Activated B cell treated with CpG ODN at 0.5 μM for 24 hours (primary cell): ENCODE data around the gene KRT15. TPM values are rescaled to one million over a fixed set of nuclear protein-coding genes. Genes with fewer than 3 reads are reported as not detected.

Experiments
- ATAC-seq: fragments of 200-7000 bp; cut with Tn5 transposase; one replicate; pipeline ENCODE4 v1.10.0; 2021; ENCODE audit warnings: low read depth, mild to moderate bottlenecking, moderate library complexity
- CTCF ChIA-PET: fragments of 350-600 bp; sonication (Branson Sonifier 250); formaldehyde crosslinking; loops from one replicate; lab custom pipeline; 2021; ENCODE audit warnings: antibody characterized with exemption; lab: Charles Lee
- POLR2A ChIA-PET: fragments of 350-600 bp; sonication (Branson Sonifier 250); formaldehyde crosslinking; loops from one replicate; lab custom pipeline; 2021; ENCODE audit warnings: antibody characterized with exemption; lab: Charles Lee
- DNase-seq: peaks from one replicate; pipeline ENCODE4 v3.0.0; 2022
- H3K27ac Mint-ChIP-seq: one replicate; pipeline ENCODE4 v1.8.0; 2020; ENCODE audit warnings: mixed read lengths
- H3K27me3 Mint-ChIP-seq: one replicate; pipeline ENCODE4 v1.8.0; 2021; ENCODE audit warnings: mixed read lengths
- H3K36me3 Mint-ChIP-seq: one replicate; pipeline ENCODE4 v1.8.0; 2021; ENCODE audit warnings: low read depth, mixed read lengths
- H3K4me1 Mint-ChIP-seq: one replicate; pipeline ENCODE4 v1.8.0; 2021; ENCODE audit warnings: mixed read lengths
- H3K4me3 Mint-ChIP-seq: one replicate; pipeline ENCODE4 v1.8.0; 2020; ENCODE audit warnings: mild to moderate bottlenecking, mixed read lengths
- H3K9me3 Mint-ChIP-seq: one replicate; pipeline ENCODE4 v1.8.0; 2020; ENCODE audit warnings: mixed read lengths
- CTCF ChIP-seq: fragments of 200-600 bp; IDR thresholded peaks from one replicate; pipeline ENCODE4 v1.8.0; 2022; ENCODE audit warnings: antibody characterized with exemption, mild to moderate bottlenecking
- intact Hi-C: fragments of 100-400 bp; cut with micrococcal nuclease; formaldehyde crosslinking; loops from one replicate; pipeline ENCODE4 v1.15.1; 2024
- total RNA-seq: library from RNA; stranded (reverse); gene quantifications from 2 replicates; pipeline ENCODE4 v1.2.3, GENCODE V29; 2022

KRT15 gene
- total RNA-seq, 1 donor from 2014 or later, result not detected

DNA sequence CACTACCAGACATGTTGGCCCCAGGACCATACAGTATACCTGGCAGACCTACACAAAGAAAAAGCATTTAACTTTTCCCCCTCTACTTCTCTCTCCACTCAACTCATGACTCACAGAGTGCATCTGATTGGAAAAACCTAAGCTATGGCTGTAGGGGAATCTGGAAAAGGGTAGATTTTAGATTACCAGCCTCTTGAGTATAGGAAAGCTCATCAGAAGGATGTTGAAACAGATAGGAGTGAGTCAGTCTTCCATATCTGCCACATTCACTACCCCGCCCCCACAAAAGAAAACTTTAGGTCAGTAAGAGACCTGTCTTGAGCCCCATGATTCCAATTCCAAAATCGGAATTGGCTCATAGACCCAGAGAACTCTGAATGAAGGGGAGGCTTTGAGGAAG is 40.9 kb upstream of the KRT15 start:
- Mint-ChIP-seq H3K27ac (no peak overlapping the region), H3K9me3 (no peaks in the 10 kb centered on the region), H3K4me3 (no peak overlapping the region), H3K4me1 (no peaks in the 10 kb centered on the region), H3K27me3 (peaks cover 45% of the 10 kb centered on the region), H3K36me3 (no peaks in the 10 kb centered on the region)
- POLR2A ChIA-PET, result no interaction called here
- no peak for TF ChIP-seq CTCF
- DNase-seq (no peak), ATAC-seq (no peak)
- CTCF ChIA-PET, result interaction anchor here (2.9 kb wide), 1 partner anchor 10 kb away, joined by 18 read pairs; no protein-coding TSS in a partner anchor
- intact Hi-C loops, result no loop called here

GRCh38 chr17:41556931-41557330 is 38.2 kb upstream of the KRT15 start:
- ATAC-seq, result no peak
- no peak for TF ChIP-seq CTCF
- intact Hi-C loops, result no loop called here
- DNase-seq, result no peak
- no peaks in the 10 kb centered on the region for H3K36me3 Mint-ChIP-seq
- H3K4me3 Mint-ChIP-seq, result no peak overlapping the region
- no peaks in the 10 kb centered on the region for H3K9me3 Mint-ChIP-seq
- CTCF ChIA-PET, result no interaction called here
- H3K27ac Mint-ChIP-seq, result no peak overlapping the region
- POLR2A ChIA-PET, result no interaction called here
- H3K4me1 Mint-ChIP-seq, result no peaks in the 10 kb centered on the region
- H3K27me3 Mint-ChIP-seq, result peaks cover 48% of the 10 kb centered on the region

DNA sequence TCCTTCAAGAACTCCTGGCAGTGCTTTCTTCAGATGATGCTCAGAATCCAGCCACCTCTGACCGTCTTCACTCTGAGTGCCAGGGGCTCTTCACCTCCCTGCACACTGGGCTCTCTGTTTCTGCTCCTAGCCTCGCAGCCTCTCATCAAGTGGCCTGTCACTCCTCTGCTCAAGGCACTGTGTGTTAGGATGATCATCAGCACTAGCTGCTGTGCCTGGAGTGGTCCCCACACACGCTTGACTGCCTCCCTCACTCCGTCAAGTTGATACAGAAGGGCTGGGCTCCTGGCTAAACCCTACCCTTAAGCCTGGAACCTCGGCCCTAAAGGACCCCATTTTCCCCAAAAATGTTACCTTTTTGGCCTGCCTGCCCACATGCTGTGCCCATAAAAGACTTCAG is 37.6 kb upstream of the KRT15 start:
- no peak for ATAC-seq
- intact Hi-C loops, result no loop called here
- Mint-ChIP-seq H3K4me1 (no peaks in the 10 kb centered on the region), H3K27ac (no peak overlapping the region), H3K27me3 (peaks cover 44% of the 10 kb centered on the region), H3K4me3 (no peak overlapping the region), H3K9me3 (no peaks in the 10 kb centered on the region), H3K36me3 (no peaks in the 10 kb centered on the region)
- POLR2A ChIA-PET, result no interaction called here
- DNase-seq, result no peak
- TF ChIP-seq CTCF, result no peak
- CTCF ChIA-PET, result no interaction called here

DNA sequence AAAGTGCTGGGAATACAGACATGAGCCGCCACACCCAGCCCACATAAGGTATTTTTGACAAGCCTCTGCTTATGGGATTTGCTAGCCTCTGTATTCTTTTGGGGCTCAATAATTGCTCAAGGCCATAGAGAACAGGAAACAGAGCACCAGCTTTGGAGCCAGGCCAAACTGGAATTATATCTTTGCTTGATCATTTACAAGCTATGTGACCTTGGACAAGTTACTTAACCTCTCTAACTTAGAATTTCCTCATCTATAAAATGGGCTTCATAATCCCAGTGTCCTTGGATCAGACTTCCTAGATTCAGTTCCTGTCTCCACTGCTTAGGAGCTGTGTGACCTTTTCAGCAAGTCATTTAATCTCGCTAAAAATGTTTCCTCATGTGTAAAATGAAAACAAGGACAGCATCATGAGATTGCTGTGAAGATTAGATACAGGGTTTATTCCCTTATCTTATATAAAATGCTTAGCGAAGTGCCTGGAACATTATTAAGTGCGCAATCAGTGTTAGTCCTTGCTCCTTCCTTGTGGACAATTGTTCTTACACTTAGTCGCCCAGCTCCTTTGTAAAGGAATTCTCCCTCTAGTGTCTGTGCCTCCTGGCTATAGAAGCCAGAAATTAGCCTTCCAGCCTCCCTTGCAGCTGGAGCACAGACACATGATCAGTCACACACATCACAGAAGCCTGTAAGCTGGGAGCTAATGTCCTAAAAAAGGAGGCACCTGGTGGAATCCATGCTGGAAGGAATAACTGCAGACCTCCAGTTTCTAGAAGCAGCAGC is 36.6 kb upstream of the KRT15 start:
- no peak for ATAC-seq
- ChIA-PET CTCF (no interaction called here), POLR2A (no interaction called here)

More for the DNA sequence above, 36.6 kb upstream of the KRT15 start:
- H3K36me3 Mint-ChIP-seq, result no peaks in the 10 kb centered on the region
- TF ChIP-seq CTCF, result no peak
- H3K27ac Mint-ChIP-seq, result no peak overlapping the region
- DNase-seq, result no peak
- no peak overlapping the region for H3K4me3 Mint-ChIP-seq
- intact Hi-C loops, result no loop called here
- no peaks in the 10 kb centered on the region for H3K9me3 Mint-ChIP-seq
- H3K4me1 Mint-ChIP-seq, result no peaks in the 10 kb centered on the region
- peaks cover 40% of the 10 kb centered on the region for H3K27me3 Mint-ChIP-seq
